Activated CD8-positive, alpha-beta memory T cell treated with anti-CD3 and anti-CD28 coated beads for 48 hours (primary cell): ENCODE results near the gene PDE1C.
"Not testable (repeated sequence)": the region's sequence is repeated elsewhere in the genome, so short reads cannot be mapped to it uniquely, and the experiment has no call there.

Source experiments
- DNase-seq, 3 experiments: peaks; one replicate each; pipeline ENCODE4 v3.0.0-alpha.2; 2020; ENCODE audit warnings: low read depth in 2 of 3, low spot score in 2 of 3

PDE1C gene

DNA sequence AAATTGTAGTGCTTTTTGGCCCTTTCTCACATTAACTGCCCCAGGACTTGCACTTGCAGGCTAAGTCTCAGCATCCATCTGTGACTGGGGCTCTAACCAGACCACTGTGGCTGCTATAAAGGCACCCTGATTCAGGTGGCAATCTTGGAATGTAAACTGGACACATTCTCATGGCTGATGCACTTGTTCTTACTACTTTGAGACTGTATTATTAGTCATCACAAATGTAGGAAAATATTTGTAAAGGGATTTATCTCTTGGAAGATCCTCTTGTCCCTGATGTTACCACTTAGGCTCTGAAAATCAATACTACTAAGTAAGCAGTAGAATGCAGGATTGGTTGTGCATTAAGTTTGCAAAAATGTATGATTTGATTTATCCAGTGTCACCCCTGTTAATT is 25.0 kb downstream of the PDE1C start:
- no peak for DNase-seq

DNA sequence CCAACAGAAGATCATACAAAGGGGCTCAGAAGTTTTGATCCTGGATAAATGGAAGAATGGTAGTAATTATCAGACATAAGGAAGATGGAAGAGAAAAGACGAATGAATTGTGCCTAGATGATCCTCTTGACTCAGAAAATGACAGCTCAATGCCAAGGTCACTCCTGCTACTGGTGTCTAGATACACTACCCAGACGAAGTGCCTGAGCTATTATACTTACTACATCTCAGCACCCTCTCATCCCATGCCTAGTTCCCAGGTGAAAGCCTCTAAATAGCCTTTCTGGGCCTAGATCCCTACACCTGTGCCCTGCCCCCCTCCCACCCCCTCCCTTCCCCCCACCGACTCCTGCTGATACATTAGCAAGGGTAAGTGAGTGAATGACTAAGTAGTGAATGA is 25.5 kb downstream of the PDE1C start:
- DNase-seq, result no peak

DNA sequence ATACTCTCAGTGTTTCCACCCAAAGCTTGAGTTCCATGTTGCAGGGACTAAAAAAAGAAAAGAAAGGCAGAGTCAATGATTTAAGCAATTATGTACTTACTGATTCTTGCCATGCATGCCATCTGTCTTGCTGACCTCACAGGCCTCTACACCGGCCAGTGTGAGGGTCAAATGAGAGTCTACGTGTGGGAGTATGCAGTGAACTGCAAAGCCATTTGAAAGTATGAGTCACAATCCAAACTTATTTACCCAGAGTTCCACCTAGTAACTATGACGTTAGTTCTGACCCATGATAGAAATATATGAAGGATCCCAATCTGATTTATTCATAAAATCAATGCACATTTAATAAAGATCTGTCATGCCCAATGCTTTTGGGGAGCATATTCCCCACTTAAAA is 26.5 kb downstream of the PDE1C start:
- no peak for DNase-seq

DNA sequence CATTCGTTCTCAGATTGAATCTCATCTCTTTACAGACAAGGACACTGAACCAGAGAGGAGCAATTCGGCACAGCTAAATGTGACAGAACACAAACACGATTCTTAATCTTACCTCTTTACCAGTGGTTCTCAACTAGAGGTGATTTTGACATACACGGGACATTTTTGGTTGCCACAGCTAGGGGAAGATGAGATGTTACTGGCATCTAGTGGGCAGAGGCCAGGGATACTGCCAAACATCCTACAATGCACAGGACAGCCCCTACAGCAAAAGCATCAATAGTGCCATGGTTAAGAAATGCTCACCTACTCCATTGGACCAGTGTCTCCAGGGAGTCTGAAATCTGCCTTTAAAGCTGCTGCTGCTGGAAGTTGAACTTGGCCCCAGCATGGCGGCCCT is 27.3 kb downstream of the PDE1C start:
- DNase-seq, result no peak

DNA sequence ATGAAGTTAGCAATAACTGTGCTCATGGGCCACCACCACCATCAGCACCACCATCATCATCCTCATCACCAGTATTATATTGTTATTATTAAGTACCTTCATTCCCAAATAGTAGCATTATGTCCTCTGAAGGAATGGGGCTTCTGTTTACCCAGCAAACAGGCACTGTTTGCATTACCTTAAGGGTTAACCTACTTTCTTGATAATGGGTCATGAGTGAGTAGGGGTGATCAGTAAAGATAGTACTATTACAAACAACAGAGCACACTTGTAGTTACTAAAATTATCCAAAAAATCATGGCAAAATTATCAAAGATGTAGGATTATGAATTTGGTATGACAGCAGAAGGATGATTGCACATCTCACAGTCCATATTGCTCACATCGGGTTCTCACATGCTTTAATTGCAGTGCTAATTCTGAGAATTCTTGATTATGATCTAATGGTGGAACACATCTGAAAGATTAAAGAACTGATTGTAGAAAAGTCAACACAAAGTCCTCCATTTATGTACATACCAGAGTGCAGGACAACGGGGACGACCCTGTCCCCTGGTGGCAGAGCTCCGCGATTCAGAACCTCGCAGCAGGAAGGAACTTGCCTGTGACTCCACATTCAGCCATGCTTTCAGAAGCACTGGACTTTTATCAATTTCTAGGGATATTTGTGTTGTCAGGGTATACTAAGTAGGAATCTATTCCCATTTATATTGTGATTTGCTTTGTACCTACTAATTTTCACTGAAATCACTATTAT is 31.0 kb downstream of the PDE1C start:
- no peak for DNase-seq

DNA sequence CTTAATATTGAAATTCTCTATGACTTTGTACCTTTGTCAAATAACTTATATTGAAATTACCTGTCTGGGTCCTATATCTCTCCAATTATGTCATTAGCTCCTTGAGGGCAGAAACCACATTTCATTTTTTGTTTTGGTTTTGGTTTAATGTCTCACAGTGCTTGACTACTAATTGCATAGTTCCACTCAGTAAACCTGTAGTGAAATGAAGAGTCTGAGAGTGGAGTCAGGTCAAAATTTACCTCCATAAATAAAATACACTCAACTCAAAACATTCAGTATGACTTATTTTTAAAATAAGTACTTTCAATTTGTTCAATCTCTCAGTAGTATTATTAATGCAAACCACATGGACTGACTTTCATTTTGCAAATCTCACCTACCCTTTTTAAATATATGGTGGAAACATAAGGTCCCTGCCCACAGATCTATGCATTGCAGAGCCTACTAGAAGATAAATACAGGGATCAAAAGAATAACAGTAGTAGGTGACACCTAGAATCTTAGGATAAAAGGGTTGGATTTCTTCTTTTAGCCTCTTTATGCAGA is 32.5 kb downstream of the PDE1C start:
- no peak for DNase-seq

DNA sequence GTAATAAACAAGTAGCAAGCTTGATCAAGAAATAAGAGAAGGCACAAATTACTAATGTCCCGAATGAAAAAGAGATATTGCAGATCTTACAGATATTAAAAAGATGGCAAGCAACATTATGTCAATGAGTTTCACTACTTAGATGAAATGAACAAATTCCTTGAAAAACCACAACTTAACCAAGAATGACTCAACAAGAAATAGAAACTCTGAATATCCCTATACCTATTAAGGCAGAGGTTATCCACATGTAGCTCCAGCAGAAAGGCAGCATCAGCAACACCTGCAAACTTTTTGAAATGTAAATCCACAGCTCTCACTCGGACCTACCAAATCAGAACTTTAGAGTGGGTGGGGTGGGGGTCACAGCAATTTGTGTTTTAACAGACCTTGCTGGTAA is 33.6 kb downstream of the PDE1C start:
- DNase-seq, result no peak

DNA sequence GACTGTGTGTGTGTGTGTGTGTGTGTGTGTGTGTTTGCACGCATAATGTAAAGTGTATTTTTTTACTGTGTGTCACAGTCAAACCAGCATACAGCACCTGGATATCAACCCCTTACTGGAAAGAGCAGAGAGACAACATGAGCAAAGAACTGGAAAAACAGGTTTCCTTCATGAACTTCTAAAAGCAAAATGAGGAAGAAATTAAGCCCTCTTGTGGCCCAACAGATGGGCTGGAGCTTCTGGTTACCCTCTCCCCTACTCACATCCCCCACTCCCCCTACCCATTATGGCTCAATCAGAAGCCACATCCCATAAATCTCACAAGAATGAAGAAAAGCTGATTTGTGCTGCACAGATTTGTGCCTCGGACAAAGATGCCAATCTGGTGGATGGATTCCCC is 36.2 kb downstream of the PDE1C start:
- no peak for DNase-seq

DNA sequence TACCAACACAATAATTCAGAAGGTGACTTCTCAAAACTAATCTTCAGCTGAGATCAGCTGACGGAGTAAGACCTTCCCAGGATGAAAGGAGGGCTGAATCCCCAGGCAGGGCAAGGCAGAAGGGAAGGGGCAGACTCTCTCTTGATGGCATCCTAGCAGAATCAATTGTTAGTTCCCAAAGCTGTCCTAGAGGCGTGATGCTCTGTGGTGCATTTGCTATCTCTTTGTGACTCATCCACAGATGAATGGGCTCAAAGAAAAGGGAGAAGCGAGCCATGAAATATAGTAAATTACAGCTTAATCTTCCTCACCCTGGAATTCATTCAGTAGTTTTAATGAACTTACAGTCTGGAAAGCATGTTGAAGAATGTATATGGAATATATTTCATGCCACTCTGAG is 37.2 kb downstream of the PDE1C start:
- no peak for DNase-seq

DNA sequence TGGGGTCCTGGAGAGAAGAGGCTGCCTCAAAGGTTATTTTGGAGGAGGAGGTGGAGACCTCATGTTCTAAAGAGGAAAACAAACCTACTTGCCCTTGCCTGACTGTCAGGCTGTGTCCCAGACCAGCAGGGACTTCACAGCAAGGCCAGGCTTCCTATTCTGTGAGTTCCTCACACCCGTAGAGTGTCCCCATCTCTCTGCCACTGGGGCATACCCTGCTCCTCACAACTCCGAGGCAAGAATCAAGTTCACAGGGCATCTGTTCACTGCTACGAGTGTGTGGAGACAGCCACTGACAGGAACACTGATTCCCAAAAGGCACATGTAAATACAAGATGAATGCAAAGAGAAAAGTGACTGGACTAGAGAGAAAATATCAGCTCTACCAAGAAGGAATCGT is 38.0 kb downstream of the PDE1C start:
- no peak for DNase-seq

DNA sequence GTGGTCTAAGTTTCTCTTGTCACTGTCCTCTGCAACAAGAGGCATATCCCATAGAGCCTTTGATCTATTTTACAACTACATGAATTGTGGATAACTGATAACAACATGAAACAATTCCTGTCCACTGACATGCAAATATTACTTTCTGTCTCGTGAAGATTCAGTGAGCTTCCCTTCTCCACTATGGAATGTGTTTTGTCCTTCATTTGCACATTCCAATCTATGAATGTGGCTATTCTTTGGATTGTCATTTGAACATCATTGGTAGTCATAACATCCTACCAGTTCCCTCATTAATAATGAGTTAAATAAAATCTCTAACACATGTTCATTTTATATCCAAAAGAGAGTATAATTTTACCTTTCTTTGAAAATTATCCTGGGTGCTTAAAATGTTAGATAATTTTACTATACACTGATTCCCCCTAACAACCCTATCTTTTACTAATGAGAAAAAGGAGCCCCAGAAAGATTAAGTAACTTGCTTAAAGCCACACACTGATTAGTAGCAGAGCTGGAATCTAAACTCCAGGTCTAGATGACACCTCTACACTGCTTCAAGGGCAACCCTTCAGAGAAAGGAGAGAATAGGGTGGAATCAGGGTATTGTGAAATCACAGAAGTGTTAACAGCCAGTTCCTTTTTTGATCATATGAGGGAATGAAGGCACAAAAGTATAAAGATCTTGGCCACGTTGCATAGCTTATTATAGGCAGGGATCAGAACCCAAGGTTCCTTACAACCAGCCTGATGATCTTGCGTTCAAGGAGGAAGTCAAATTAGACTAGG is 39.1 kb downstream of the PDE1C start:
- DNase-seq, result no peak

DNA sequence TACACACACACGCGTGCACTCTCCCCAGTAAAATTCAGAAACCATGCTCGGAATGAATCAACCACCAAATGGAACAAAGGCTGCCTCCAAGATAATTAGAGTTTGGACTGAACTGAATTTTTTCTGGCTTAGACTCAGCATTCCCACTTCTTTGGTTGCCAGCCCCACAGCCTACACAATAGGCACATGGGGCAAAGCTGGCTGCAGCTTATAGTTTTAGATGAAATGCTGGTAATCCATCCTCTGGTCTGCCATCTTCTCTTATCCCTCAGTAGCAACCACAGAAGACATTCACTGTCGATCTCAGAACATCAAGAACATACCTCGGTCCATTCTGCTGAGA is 44.2 kb downstream of the PDE1C start:
- no peak for DNase-seq

DNA sequence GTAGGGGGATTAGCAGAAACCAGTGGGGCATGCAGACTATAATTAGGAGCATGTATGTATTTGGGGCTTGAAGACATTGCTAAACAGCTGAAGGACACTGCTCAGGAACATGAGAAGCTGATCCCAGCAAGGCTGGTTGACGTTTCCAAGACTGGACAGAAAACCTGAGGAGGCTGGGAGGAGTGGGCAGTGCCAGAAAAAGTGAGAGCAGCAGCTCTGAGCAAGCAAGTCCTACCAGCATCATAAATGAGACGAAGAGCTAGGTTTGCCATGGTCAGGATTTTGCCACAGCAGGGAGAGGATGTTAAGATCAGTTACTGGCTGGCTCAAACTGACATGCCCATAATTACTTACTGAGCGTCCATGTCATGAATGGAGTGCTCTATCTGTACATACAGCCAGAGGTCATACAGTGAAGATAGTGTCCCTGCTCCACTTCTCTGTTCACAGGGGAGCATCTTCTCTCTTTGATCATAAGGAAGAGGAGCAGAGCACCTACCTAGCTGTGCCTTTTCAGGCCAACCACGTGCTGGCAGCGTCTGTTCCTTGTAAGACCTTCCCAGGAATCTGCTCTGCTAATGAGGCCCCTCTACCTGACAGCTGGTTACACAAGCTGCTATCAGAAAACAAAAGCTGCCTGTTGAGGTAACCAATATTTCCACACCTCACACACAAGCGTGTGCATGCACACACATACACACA is 44.7 kb downstream of the PDE1C start:
- no peak for DNase-seq

DNA sequence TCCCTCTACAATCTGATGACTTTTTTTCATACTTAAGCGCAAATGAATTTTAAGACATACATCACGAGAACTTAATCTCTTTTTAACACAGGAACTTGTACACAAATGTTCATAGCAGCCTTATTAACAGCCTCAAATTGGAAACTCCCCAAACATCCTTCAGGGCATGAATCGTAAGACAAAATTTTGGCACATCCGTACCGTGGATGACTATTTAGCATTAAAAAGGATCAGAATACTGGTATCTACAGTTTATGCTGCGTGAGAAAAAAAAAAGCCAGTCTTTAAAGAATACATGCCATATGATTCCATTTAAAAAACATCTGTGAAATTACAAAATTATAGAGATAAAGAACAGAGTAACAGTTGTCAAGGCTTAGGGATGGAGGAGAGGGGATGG is 46.8 kb downstream of the PDE1C start:
- no peak for DNase-seq

DNA sequence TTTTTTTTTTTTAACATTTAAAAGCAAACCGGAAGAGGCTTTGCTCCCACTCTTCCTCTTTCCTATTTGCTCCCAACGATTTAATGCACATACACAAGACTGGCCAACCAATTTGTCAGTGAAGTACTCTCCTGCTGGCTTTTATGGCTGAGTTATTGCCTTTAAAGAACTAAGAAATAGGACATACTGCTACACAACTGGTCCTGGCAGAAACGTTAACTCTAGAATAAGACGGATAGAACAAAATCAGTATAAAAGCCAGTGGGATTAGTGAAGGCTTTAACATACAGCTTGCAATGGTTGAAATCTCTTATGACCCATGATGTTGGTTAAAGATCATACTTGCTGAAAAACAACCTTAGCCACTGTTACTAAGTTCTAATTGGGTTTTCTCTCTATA is 47.2 kb downstream of the PDE1C start:
- no peak for DNase-seq

DNA sequence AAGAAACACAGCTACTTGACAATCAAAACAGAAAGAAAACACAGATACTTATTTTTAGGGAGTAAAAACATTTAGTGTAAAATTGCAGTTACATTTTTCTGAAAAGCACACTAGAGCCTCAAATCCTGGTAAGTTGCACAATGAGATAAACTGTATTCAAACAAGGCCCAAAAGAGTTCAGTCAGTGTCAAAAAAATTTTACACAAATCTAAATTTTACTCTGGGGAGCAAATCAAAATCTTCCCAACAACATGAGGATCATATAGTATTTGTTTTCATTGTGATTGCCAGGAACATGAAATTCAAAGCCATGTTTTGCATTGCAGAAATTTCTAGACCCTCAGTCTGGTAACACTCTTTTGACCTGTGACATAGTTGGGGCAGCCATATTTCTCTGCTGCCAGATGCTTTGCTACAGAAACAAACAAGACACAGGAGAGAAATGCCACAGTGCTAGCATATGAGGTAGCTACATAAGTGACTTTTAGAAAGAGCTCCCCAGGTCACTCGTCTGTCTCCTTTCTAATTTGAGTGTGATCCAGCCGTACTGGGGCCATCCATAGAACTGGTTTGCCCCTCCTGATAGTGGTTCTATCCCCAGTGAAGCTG is 49.6 kb downstream of the PDE1C start:
- no peak for DNase-seq

DNA sequence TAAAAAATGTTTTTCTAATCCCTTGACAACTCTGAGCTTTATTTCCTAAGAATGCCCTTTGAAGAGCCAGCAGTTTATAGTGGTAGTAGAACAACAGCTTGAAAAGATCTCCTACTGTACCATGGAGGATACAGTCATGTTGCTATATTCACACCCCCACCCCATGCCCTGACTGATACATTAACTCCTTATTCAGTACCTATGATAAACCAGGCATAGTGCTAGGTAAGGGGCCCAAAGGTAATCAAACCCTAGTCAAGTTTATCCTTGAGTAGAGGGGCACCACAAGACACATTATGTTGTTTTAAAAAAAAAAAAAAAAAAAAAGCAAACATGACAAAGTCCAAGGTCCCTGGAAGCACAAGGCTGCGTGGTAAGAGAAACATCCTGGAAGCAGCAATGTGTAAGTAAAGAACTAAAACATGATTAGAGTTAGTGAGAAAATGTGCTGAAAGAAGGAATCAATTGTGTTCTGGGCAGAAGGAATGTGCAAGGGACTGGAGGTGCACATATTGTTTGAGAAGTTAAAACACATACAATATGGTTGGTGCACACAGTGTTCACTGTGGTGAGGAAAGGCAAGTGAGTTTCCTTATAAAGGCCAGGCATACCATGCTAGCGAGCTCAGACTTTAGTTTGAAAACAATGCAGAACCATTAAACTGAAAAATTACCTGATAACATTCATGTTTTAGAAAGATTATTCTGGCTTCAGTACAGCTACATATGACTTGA is 51.2 kb downstream of the PDE1C start:
- no peak for DNase-seq

DNA sequence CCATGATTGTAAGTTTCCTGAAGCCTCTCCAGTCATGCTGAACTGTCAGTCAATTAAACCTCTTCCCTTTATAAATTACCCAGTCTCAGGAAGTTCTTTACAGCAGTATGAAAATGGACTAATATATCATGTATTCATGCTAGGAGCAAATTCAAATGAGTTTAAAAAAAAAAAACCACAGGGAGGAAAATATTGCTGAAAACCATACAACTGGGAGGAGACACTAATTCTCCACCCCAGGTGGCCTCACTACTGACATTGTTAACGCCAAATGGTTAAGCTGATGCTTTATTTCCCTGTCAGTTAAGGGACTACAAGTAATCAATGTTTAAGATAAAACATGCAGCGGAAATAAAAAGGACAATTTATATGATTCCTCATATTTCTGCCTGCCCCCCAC is 55.1 kb downstream of the PDE1C start:
- DNase-seq, result no peak

DNA sequence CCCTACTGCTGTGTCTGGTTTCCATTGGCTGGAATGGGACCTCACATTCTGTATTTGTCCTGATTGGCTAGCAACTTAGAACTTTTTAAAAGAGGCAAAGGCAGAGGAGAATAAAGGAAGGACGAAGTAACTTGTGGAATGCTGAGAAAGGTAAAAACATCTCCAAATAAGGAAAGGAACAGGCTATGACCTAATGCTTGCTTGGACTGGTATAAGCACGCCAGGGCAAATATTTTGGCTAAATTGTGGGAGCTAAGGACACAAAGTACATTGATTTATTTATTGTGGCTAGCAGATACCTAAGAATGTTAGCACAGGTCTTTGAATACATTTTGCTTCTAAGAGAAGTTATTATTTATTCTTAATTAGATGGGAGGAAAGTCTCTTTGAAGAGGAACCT is 56.7 kb downstream of the PDE1C start:
- DNase-seq, result not testable (repeated sequence)

DNA sequence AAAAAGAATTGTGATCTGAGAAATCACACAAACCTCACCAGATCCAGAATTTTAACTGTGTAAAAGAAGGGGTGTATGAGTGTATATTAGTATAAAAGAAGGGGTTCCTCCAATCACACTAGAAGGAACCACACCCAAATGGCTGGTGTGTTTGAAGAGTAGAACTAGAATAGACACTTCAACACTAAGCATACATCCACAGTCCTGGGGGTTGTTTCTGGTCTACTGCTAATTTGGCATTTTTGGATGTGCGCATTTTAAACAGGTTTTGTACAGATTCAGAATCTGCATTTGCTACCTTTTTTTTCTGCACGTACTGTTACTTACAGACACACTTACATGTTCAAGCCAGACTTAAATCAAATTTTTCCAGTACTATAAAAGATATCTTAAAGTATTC is 64.6 kb downstream of the PDE1C start:
- DNase-seq, result no peak

DNA sequence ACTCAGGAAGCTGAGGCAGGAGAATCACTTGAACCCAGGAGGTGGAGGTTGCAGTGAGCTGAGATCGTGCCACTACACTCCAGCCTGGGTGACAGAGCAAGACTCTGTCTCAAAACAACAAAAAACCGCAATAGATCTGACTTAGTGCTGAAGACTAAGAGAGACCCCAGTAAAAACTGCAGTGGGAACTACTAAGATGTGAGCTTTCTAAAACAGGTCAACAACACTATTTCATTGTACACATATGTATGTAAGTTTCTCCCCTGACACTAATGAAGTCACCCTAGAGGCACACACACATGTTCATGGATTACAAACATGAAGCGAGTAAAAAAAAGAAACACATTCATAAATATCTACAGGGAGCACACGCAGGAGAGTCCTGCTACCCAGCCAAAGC is 68.3 kb downstream of the PDE1C start:
- DNase-seq, result no peak
